Stomach (tissue), 9 donors: Measurements from ENCODE around the gene LRRFIP1. TPM values are rescaled to one million over a fixed set of nuclear protein-coding genes. Genes with fewer than 3 reads are reported as not detected.

Experiments used
- DNase-seq, 2 donors: peaks; one replicate each; pipeline versions ENCODE4 v3.0.0 to v3.0.0-alpha.2; 2013 to 2019
- H3K27ac ChIP-seq, 5 donors: fragments of 200-600 bp in 4 of 5; sonication (generic) in 4 of 5; one replicate each; pipeline ENCODE4 v1.5.1; 2013 to 2019; ENCODE audit warnings: mild to moderate bottlenecking in 1 of 5, moderate library complexity in 1 of 5
- H3K27me3 ChIP-seq, 3 donors: fragments of 200-600 bp; sonication (generic); one replicate each; pipeline ENCODE4 v1.5.1; 2017 to 2019; ENCODE audit warnings: mixed run types in 1 of 3
- H3K36me3 ChIP-seq, 4 donors: fragments of 200-600 bp; sonication (generic); 1 replicate in 3 of 4; 2 replicates in 1 of 4; pipeline ENCODE4 v1.5.1; 2016 to 2019
- H3K4me1 ChIP-seq, 4 donors: fragments of 200-600 bp; sonication (generic); one replicate each; pipeline ENCODE4 v1.5.1; 2016 to 2019
- H3K4me3 ChIP-seq, 4 donors: fragments of 200-600 bp; sonication (generic) in 3 of 4; one replicate each; pipeline ENCODE4 v1.5.1; 2016 to 2019; ENCODE audit warnings: mild to moderate bottlenecking in 1 of 4
- H3K9me3 ChIP-seq, 4 donors: fragments of 200-600 bp; sonication (generic); one replicate each; pipeline ENCODE4 v1.5.1; 2016 to 2019
- CTCF ChIP-seq, 7 experiments: fragments of 450-650 bp in 4 of 7; fragments of 200-600 bp in 3 of 7; sonication (generic) in 3 of 7; IDR thresholded peaks; one replicate each; pipeline ENCODE4 v1.5.1; 2016 to 2019; ENCODE audit warnings: antibody characterized with exemption in 7 of 7, control low read depth in 2 of 7, mild to moderate bottlenecking in 1 of 7
- EP300 ChIP-seq: sonication (generic); formaldehyde crosslinking; IDR thresholded peaks from one replicate; pipeline ENCODE4 v1.6.1; 2017; ENCODE audit warnings: antibody characterized with exemption
- POLR2A ChIP-seq, 4 donors: fragments of 450-650 bp; IDR thresholded peaks; one replicate each; pipeline ENCODE4 v1.6.1; 2016; ENCODE audit warnings: antibody characterized with exemption in 4 of 4, control low read depth in 2 of 4, mild to moderate bottlenecking in 1 of 4, moderate library complexity in 1 of 4
- POLR2AphosphoS5 ChIP-seq, 3 donors: sonication (generic); formaldehyde crosslinking; IDR thresholded peaks; one replicate each; pipeline ENCODE4 v1.6.1; 2016; ENCODE audit warnings: antibody characterized with exemption in 3 of 3
- WGBS, 5 donors: extraction: QIAGEN DNeasy Blood & Tissue Kit in 3 of 5; methylation state at CpG; one replicate each; pipeline versions ENCODE4 v1.1.5 to v1.1.7; 2013 to 2018; 5-methylcytosine and 5-hydroxymethylcytosine counted together
- intact Hi-C: fragments of 100-400 bp; cut with DNase I; formaldehyde crosslinking; loops from one replicate; pipeline ENCODE4 v1.15.1; 2023; ENCODE audit warnings: low total_unique reads
- polyA plus RNA-seq, 3 donors: library from polyadenylated mRNA; stranded (reverse); fragments of 200-250 nt; gene quantifications; one replicate each; pipeline ENCODE4 v1.2.3, GENCODE V29; 2013
- total RNA-seq, 5 donors: library from RNA; depleted of rRNA; stranded (reverse); fragments of >200 nt; gene quantifications; one replicate each; pipeline versions ENCODE4 v1.1.0 to v1.2.3, GENCODE V29; 2014 to 2016
- donor health status: healthy with polysubstance abuse.
- donor health status: Bipolar disorder and iron deficiency.
- donor health status: healthy.

LRRFIP1 gene
- total and polyA plus RNA-seq, 8 donors = 31.6 to 201 (median 130) TPM

GRCh38 chr2:237695201-237695780, 67.9 kb downstream of the LRRFIP1 start:
- 21 to 30% (median 28%) methylated on average over 7 of the region's 7 CpGs for WGBS, 5 donors
- H3K4me3 ChIP-seq = peak overlapping the region; percentile 65 to 91 (median 72)
- intact Hi-C loops = no loop called here
- peaks cover 75 to 89% (median 79%) of the 10 kb centered on the region in 4 donors for H3K4me1 ChIP-seq
- TF ChIP-seq POLR2A (IDR thresholded peaks at IDR 0.05) = no peak
- TF ChIP-seq POLR2AphosphoS5 (IDR thresholded peaks at IDR 0.05) = peak; percentile 39 to 66 (median 57)
- H3K27ac ChIP-seq = peak overlapping the region in 4 of 5 donors; percentile 96 to 99 (median 98)
- no peak for DNase-seq
- H3K9me3 ChIP-seq = no peaks in the 10 kb centered on the region
- no peaks in the 10 kb centered on the region for H3K27me3 ChIP-seq
- no peaks in the 10 kb centered on the region for H3K36me3 ChIP-seq

GRCh38 chr2:237696461-237696860, 69.1 kb downstream of the LRRFIP1 start:
- no peak overlapping the region for H3K4me3 ChIP-seq
- peaks cover 75 to 89% (median 81%) of the 10 kb centered on the region in 4 donors for H3K4me1 ChIP-seq
- no peak for DNase-seq
- 26 to 44% (median 28%) methylated on average over 5 of the region's 5 CpGs for WGBS, 5 donors
- intact Hi-C loops = no loop called here
- no peaks in the 10 kb centered on the region for H3K9me3 ChIP-seq
- no peaks in the 10 kb centered on the region for H3K36me3 ChIP-seq
- H3K27ac ChIP-seq = peak overlapping the region; percentile 49 to 99 (median 98)
- TF ChIP-seq POLR2AphosphoS5 (IDR thresholded peaks at IDR 0.05) (no peak), CTCF (IDR thresholded peaks at IDR 0.05) (no peak), POLR2A (IDR thresholded peaks at IDR 0.05) (no peak), EP300 (no peak)
- no peaks in the 10 kb centered on the region for H3K27me3 ChIP-seq

- WGBS, 5 donors = 35 to 50% (median 45%) methylated on average over 13 of the region's 13 CpGs
- TF ChIP-seq CTCF (IDR thresholded peaks at IDR 0.05) = no peak
- TF ChIP-seq POLR2AphosphoS5 (IDR thresholded peaks at IDR 0.05) = no peak
- TF ChIP-seq EP300 = no peak
- TF ChIP-seq POLR2A (IDR thresholded peaks at IDR 0.05) = no peak
- Histone ChIP-seq H3K27me3 (no peaks in the 10 kb centered on the region), H3K9me3 (no peaks in the 10 kb centered on the region), H3K36me3 (no peaks in the 10 kb centered on the region), H3K4me1 (peaks cover 87 to 100% (median 94%) of the 10 kb centered on the region in 4 donors), H3K27ac (peak overlapping the region; percentile 2 to 99 (median 98)), H3K4me3 (peak overlapping the region in 1 of 4 donors; percentile 5)
- DNase-seq = peak in 1 of 2 donors; percentile 52
- intact Hi-C loops = no loop called here
Observed at GRCh38 chr2:237697586-237698357, 70.4 kb downstream of the LRRFIP1 start.

- DNase-seq = no peak
- intact Hi-C loops = no loop called here
- H3K4me1 ChIP-seq = peaks cover 93 to 100% (median 99%) of the 10 kb centered on the region in 4 donors
- no peaks in the 10 kb centered on the region for H3K27me3 ChIP-seq
- H3K27ac ChIP-seq = peak overlapping the region in 4 of 5 donors; percentile 96 to 99 (median 98)
- TF ChIP-seq EP300 = no peak
- no peak for TF ChIP-seq POLR2AphosphoS5 (IDR thresholded peaks at IDR 0.05)
- WGBS, 5 donors = 51 to 67% (median 60%) methylated on average over 4 to 5 of the region's 5 CpGs
- H3K36me3 ChIP-seq = no peaks in the 10 kb centered on the region
- peak overlapping the region in 1 of 4 donors; percentile 5 for H3K4me3 ChIP-seq
- H3K9me3 ChIP-seq = no peaks in the 10 kb centered on the region
Observed at GRCh38 chr2:237698358-237698694, 70.9 kb downstream of the LRRFIP1 start.

GRCh38 chr2:237699870-237700511, 72.6 kb downstream of the LRRFIP1 start:
- TF ChIP-seq POLR2AphosphoS5 (IDR thresholded peaks at IDR 0.05) (no peak), EP300 (no peak), CTCF (IDR thresholded peaks at IDR 0.05) (no peak), POLR2A (IDR thresholded peaks at IDR 0.05) (no peak)
- 78 to 86% (median 83%) methylated on average over 18 to 19 of the region's 19 CpGs for WGBS, 5 donors
- peak overlapping the region in 4 of 5 donors; percentile 96 to 99 (median 98) for H3K27ac ChIP-seq
- no peak overlapping the region for H3K4me3 ChIP-seq
- intact Hi-C loops = no loop called here
- no peak for DNase-seq
- no peaks in the 10 kb centered on the region for H3K36me3 ChIP-seq
- H3K27me3 ChIP-seq = no peaks in the 10 kb centered on the region
- H3K4me1 ChIP-seq = peaks cover 93 to 100% (median 100%) of the 10 kb centered on the region in 4 donors
- H3K9me3 ChIP-seq = no peaks in the 10 kb centered on the region
